G401.6 (cell line): ENCODE data around the gene CNTN4.

ENCODE experiments used
- FAIRE-seq: peaks from 2 replicates; lab custom pipeline; 2012; peaks lifted over from hg19 to GRCh38; lab: Jason Lieb, UNC

The CNTN4 gene

GRCh38 chr3:2701471-2701870, 602.8 kb downstream of the CNTN4 start:
- no peak for FAIRE-seq

DNA sequence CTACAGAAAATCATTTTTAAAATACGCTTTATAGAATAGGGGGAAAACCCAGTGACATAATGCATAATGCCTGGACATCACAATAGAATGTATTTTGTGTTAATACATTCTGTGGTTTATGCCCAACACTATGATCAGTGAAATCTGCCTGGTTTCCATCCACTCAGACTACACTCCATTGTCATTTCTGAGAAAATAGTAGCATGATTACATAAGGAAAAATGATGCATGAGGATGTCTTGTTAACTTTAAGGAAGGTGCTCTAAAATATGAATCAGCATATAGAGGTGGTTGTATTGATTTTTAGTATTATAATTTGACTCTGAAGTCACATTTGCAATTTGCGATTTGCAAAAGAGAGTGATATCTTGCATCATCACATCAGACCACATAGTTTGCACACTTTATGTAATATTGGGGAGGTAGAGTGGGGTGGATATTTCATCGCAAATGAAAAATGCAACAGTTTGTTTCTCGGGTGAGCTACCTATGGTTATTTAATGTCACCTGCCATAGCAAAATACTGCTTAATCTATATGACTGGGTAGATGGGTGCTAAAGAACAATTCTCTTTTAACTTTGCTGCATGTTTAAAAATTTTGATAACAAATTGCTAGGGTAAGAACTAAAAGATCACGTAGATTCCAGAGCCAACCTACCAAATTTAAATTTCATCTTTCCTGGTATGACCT, 607.6 kb downstream of the CNTN4 start:
- FAIRE-seq = no peak

- FAIRE-seq = no peak
Observed at GRCh38 chr3:2706836-2707210, 608.2 kb downstream of the CNTN4 start.

GRCh38 chr3:2711081-2711480, 612.4 kb downstream of the CNTN4 start:
- no peak for FAIRE-seq

DNA sequence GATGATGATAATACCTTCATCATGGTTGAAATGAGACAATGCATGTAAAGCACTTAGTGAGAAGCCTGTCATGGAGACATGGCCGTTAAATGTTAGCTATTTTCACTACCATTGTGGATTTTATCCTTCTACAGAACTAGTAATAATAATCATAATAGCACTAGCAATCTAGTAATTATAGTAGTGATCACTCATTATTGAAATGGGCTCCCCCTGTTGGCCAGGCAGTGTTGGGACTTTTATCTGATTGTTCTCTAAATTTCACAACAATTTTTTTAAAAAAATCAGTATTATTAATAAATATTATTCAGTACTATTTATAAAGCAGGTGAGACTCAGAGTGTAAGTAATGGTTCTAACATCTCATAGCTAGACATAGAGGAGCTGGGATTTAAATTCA, 615.3 kb downstream of the CNTN4 start:
- FAIRE-seq = no peak

DNA sequence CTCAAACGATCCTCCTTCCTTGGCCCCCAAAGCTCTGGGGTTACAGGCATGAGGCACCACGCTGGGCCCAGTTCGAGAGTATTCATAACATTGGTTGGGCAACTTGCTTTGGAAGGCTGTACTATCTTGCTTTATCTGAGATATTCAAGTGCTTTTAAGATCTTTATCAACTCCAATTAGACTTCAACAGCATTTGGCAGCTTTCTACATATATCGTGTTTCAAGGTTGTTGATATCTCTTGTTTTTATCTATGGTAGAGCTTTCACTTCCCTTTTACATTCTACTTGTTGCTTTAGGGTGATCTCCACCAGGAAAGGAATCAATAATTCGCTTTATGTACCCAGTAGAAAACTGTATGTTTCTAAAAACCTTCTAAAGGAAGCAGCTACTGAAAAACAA, 616.2 kb downstream of the CNTN4 start:
- no peak for FAIRE-seq

GRCh38 chr3:2727101-2727500, 628.4 kb downstream of the CNTN4 start:
- no peak for FAIRE-seq

- FAIRE-seq = no peak
Observed at GRCh38 chr3:2727610-2728318, 629.1 kb downstream of the CNTN4 start.

- no peak for FAIRE-seq
Observed at GRCh38 chr3:2731843-2732242, 633.2 kb downstream of the CNTN4 start.

- no peak for FAIRE-seq
Observed at GRCh38 chr3:2735392-2735894, 636.8 kb downstream of the CNTN4 start.

DNA sequence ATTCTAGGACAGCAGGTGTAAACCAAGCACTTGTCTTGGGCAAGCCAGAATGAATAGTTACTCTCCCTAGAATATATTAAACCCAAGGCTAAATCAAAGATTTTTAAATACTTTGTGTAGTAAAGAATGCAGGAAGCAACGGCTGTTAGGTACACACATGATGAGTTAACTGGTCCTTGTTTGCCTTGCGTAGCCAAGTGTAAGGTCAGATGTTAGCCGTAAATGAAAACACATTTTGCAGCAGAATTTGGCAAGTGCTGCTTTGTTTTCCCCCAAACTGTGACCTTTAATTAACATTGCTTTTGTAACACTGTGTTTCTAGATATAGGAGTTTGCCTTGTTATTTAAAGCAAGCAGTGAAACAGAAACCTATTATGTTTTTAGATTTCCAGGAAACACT, 642.9 kb downstream of the CNTN4 start:
- FAIRE-seq = no peak

DNA sequence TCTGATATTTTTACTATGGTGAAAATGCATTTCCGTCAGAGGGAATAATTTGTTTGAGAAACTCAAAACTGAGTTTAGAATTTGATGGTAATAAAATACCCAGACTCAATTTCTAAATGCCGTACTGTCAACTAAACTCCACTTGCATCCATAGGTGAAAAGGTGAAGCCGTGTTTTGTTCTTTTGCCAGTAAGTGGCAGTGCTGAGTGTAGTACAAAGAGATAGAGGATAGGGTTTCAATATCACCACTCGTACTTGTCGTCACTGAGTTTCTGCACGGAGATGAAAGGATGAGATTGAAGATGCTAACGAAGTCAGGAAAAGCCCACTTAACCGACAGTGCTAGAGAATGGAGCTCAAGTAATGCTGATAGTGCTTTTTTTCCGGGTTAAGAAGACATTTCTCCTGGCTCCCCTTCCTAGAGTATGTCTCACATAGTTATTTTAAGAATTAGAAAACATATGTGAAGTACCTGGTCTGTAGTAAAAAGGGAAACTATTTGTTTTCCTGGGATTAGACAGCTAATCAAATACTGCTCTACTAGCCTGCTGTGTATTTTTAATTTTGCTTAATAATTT, 666.4 kb downstream of the CNTN4 start:
- FAIRE-seq = no peak

- no peak for FAIRE-seq
Observed at GRCh38 chr3:2770451-2770850, 671.8 kb downstream of the CNTN4 start.

GRCh38 chr3:2771193-2771592, 672.5 kb downstream of the CNTN4 start:
- no peak for FAIRE-seq

GRCh38 chr3:2771741-2772140, 673.1 kb downstream of the CNTN4 start:
- no peak for FAIRE-seq

DNA sequence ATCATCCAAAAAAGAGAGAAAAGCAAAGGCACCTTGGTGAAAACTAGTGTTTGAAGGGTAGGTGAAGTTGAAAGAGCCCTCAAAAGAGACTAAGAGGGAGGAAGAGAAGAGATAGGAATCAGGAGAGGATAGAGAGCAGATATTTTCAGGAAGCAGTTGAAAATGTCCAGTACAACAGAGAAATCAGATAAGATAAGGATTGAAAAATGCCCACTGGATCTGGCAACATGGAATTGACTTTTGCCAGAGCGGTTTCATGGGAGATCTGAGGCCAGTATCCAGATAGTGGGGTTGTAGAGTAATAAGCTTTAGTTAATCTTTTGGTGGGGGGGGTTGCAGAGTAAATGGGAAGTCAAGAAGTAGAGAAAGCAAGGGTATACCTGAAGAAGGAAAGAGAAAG, 674.1 kb downstream of the CNTN4 start:
- no peak for FAIRE-seq

DNA sequence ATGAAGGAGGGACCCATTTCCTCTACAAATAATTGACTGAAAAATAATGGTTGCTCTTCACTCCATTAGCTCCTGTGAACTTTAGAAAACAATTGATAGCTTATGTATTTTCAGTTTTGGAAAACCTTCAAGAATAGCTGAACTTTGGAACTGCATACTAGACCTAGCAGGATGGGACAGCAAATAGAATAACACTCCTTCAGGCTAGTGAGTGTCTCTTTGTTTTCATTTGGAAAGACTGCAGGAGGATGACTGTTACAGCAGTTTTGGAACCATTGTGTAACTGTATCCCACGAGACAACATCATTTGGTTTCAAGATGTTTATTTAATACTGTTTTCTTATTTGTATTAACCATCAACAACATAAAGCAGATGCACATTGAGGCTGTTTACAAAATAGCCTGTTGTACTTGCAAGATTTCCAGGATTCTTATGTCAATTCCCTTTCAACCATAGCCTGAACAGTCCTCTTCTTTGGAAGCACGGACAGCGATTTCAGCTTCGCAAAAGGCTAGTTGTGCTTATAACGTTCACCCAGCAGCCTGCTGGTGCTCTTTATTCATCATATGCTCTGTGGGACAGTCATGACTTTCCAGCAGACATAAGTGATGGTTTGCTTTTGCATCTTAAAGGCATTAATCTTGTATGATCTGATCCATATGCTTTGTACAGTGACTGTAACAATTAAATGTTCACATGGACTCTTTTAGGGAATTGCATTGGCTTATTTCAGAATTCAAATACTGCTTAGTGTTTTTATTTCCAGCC, 676.0 kb downstream of the CNTN4 start:
- no peak for FAIRE-seq

DNA sequence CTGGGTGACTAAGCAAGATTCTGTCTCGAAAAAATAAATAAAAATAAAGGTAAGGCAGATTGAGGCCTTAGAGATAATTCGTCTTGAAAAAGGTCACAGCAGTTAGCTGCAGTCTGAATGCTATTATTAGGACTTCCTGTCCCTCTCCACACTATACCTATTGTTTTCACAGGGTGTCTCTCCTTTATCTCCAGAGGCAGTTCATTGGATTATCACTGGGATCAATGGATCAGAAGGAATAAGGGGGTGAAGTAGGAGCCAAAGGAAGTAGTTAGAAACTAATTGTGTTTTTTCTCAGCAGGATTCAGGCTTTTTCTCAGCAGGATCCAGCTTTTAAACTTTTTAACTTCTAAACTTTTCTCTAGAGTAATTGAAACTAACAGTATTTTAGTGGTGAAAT, 684.6 kb downstream of the CNTN4 start:
- FAIRE-seq = no peak

DNA sequence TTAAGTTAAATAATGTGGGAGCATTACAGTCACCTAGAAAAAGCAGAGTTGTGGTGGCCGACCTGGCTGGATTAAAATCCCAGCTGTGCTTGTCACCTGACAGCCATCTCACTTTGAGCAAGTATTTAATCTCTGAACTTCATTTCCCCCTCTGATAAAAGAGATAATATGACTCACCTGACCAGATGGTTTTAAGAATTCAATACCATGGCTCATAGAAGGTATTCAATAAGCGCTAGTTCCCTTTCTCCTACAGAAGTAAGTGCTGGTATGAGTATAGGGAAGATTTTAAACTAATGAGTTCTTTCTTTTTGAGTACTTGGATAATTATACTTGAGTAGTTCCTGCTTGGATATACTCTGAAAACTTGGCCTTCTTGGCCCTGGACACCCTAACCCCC, 686.0 kb downstream of the CNTN4 start:
- FAIRE-seq = no peak

GRCh38 chr3:2790266-2790815, 691.7 kb downstream of the CNTN4 start:
- FAIRE-seq = no peak

DNA sequence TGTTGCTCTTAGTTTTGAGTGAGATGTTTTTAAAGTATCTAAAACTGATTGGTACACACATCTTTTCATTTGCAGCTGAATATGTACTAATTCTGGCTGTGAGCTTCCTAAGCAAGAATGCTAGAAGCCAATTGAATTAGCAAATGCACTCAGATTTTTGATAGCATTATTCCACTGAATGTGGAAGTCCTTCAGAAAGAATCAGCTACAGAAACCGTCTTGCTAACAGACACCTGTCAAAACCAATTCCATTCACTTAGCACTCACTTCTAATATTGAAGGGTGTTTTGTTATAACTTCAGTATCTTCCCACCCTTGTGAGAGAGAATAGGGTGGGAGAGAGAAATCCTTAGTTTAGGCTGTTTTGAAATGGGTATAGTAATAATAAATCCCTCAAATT, 693.8 kb downstream of the CNTN4 start:
- no peak for FAIRE-seq

DNA sequence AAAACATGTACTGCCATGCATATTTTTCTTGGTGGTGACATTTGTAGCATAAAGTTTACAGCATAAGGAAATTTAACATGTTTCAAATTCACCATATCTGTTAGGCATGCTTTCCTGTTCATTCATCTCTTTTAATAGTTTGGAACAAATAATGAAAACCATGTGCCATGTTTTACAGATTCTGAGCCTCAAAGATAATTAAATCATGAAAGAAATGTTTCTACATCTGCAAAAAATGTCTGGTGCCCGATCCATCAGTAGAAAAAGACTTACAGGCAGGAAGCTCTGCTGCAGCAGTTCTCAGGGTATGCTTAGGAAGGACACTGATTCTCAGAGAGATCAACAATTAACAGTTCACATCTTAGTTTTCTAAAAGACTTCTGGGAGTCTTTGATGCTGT, 695.3 kb downstream of the CNTN4 start:
- FAIRE-seq = no peak

- no peak for FAIRE-seq
Observed at GRCh38 chr3:2802429-2802828, 703.8 kb downstream of the CNTN4 start.
